GM23338 (cell line): ENCODE results near the gene ENTPD7. TPM values are rescaled to one million over a fixed set of nuclear protein-coding genes. Genes with fewer than 3 reads are reported as not detected.
A peak's percentile ranks its signal among the peaks of the same experiment; 100 is the strongest.

Experiments used
- ATAC-seq: fragments of 200-7000 bp; cut with Tn5 transposase; 3 replicates; pipeline ENCODE4 v1.9.1; 2020
- DNase-seq: peaks from one replicate; pipeline ENCODE4 v3.0.0-alpha.2; 2015; ENCODE audit warnings: low spot score
- H2AFZ ChIP-seq: fragments of 200-600 bp; sonication (generic); 2 replicates; pipeline ENCODE4 v1.8.0; 2016; ENCODE audit warnings: antibody characterized with exemption, mild to moderate bottlenecking, moderate library complexity
- H3F3A ChIP-seq: fragments of 200-600 bp; sonication (generic); replicated peaks from 2 replicates; pipeline ENCODE4 v1.8.0; 2017; ENCODE audit warnings: antibody characterized with exemption, mixed run types, low read depth
- H3K27ac ChIP-seq: fragments of 200-600 bp; sonication (generic); 2 replicates; pipeline ENCODE4 v1.6.1; 2016; ENCODE audit warnings: low read depth
- H3K27me3 ChIP-seq: fragments of 200-600 bp; sonication (generic); 2 replicates; pipeline ENCODE4 v1.8.0; 2016; ENCODE audit warnings: mild to moderate bottlenecking, mixed run types, moderate library complexity; ENCODE audit not compliant: insufficient read depth
- H3K36me3 ChIP-seq: fragments of 200-600 bp; sonication (generic); 2 replicates; pipeline ENCODE4 v1.8.0; 2016; ENCODE audit warnings: mild to moderate bottlenecking; ENCODE audit not compliant: insufficient read depth
- H3K4me1 ChIP-seq: fragments of 200-600 bp; sonication (generic); 2 replicates; pipeline ENCODE4 v1.8.0; 2016; ENCODE audit warnings: mild to moderate bottlenecking, moderate library complexity; ENCODE audit not compliant: insufficient read depth
- H3K4me2 ChIP-seq: fragments of 200-600 bp; sonication (generic); 2 replicates; pipeline ENCODE4 v1.7.1; 2017; ENCODE audit warnings: mixed run types
- H3K4me3 ChIP-seq: fragments of 200-600 bp; sonication (generic); 2 replicates; pipeline ENCODE4 v1.6.1; 2016; ENCODE audit warnings: mixed run types
- H3K79me2 ChIP-seq: fragments of 200-600 bp; sonication (generic); replicated peaks from 2 replicates; pipeline ENCODE4 v1.8.0; 2017; ENCODE audit warnings: mild to moderate bottlenecking; ENCODE audit not compliant: insufficient read depth
- H3K9me2 ChIP-seq: fragments of 200-600 bp; sonication (generic); 2 replicates; pipeline ENCODE4 v1.8.0; 2017; ENCODE audit not compliant: insufficient read depth
- H4K20me1 ChIP-seq: fragments of 200-600 bp; sonication (generic); replicated peaks from 2 replicates; pipeline ENCODE4 v1.8.0; 2017; ENCODE audit warnings: mild to moderate bottlenecking; ENCODE audit not compliant: insufficient read depth
- H3K27ac Mint-ChIP-seq: 2 replicates; pipeline ENCODE4 v1.8.0; 2020; ENCODE audit warnings: inconsistent platforms, mild to moderate bottlenecking, moderate library complexity, mixed read lengths
- H3K27me3 Mint-ChIP-seq: 3 replicates; pipeline ENCODE4 v1.8.0; 2022; ENCODE audit warnings: low read depth, mild to moderate bottlenecking, moderate library complexity, mixed read lengths, inconsistent platforms; ENCODE audit not compliant: insufficient read depth, poor library complexity
- H3K36me3 Mint-ChIP-seq: 3 replicates; pipeline ENCODE4 v1.8.0; 2021; ENCODE audit warnings: low read depth, mild to moderate bottlenecking, inconsistent platforms, moderate library complexity, mixed read lengths
- H3K4me1 Mint-ChIP-seq: 3 replicates; pipeline ENCODE4 v1.8.0; 2020; ENCODE audit warnings: mild to moderate bottlenecking, inconsistent platforms, mixed read lengths
- H3K4me3 Mint-ChIP-seq: 3 replicates; pipeline ENCODE4 v1.8.0; 2021; ENCODE audit warnings: moderate library complexity, mild to moderate bottlenecking, inconsistent platforms, mixed read lengths
- H3K9me3 Mint-ChIP-seq: 3 replicates; pipeline ENCODE4 v1.8.0; 2020; ENCODE audit warnings: moderate library complexity, mild to moderate bottlenecking, inconsistent platforms, mixed read lengths
- EZH2phosphoT487 ChIP-seq: fragments of 200-600 bp; sonication (generic); IDR thresholded peaks from one replicate; pipeline ENCODE4 v1.8.1; 2018; ENCODE audit warnings: antibody characterized with exemption; ENCODE audit not compliant: unreplicated experiment
- POLR2AphosphoS5 ChIP-seq: IDR thresholded peaks from 2 replicates; pipeline ENCODE4 v1.6.1; 2016; ENCODE audit warnings: antibody characterized with exemption, low read depth
- STAT1 ChIP-seq: IDR thresholded peaks from one replicate; pipeline ENCODE4 v1.6.1; 2016; ENCODE audit warnings: antibody characterized with exemption; ENCODE audit not compliant: unreplicated experiment
- ZNF114 ChIP-seq: fragments of 250-450 bp; sonication (Bioruptor Pico); IDR thresholded peaks from 2 replicates; pipeline ENCODE4 v1.5.0; 2020; ENCODE audit warnings: mild to moderate bottlenecking, moderate library complexity
- ZNF462 ChIP-seq: fragments of 250-450 bp; sonication (Bioruptor Pico); IDR thresholded peaks from 2 replicates; pipeline ENCODE4 v1.5.0; 2020; ENCODE audit warnings: mild to moderate bottlenecking, moderate library complexity
- polyA plus RNA-seq: library from polyadenylated mRNA; unstranded; fragments of >200 nt; fragmentation: Nextera tagmentation; extraction: Ambion mirVana; gene quantifications from 2 replicates; pipeline ENCODE4 v1.2.1, GENCODE V29; 2016
- total RNA-seq: library from RNA; depleted of rRNA; stranded (reverse); fragments of >200 nt; shearing (Covaris generic); gene quantifications from 2 replicates; pipeline ENCODE4 v1.2.3, GENCODE V29; 2014
- TF ChIP-seq, protein P1 (sequence below), 2 experiments: fragments of 200-600 bp in 1 of 2; sonication (generic) in 1 of 2; conservative IDR thresholded peaks; 2 replicates each; pipeline versions ENCODE4 v1.5.1 to v1.6.1; 2016 to 2017; ENCODE audit warnings: antibody characterized with exemption in 2 of 2, low read depth in 2 of 2, mild to moderate bottlenecking in 2 of 2, moderate library complexity in 1 of 2
- TF ChIP-seq, protein P2 (sequence below): IDR thresholded peaks from one replicate; pipeline ENCODE4 v1.6.1; 2018; ENCODE audit warnings: antibody characterized with exemption; ENCODE audit not compliant: unreplicated experiment
- TF ChIP-seq, protein P3 (sequence below): IDR thresholded peaks from 2 replicates; pipeline ENCODE4 v1.6.1; 2016; ENCODE audit warnings: antibody characterized with exemption

The ENTPD7 gene
- total and polyA plus RNA-seq, 2 experiments from 2014 or later: 1.7 to 12.6 TPM

DNA sequence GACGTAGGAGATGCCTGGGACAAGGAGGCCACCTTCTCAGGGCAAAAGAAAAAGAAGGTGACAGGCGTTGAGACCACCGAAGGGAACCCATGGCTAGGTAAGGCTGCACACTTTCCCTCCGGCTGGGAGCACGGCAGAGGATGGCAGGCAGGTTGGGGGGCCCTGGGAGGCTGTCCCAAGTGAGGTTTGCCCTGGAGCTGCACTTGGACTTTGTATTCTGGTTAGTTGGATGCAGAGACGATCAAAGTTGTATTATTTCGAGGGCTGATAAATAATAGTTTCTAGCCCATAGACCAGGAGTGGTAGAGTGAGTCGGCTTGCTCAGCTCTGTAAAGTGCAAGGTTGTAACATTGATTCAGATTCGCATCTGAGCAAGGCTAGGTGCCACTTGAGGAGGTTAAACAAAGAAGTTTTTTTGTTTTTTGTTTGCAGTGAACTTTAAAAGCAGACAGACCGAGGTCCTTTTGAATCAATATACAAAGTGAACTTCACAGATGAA, 608 bp downstream of the ENTPD7 start:
- H3K79me2 ChIP-seq: no peaks in the 10 kb centered on the region
- H3K27ac Mint-ChIP-seq: no peak overlapping the region

GRCh38 chr10:99660662-99661376, 1.5 kb downstream of the ENTPD7 start:
- Histone ChIP-seq H3K36me3 (no peaks in the 10 kb centered on the region), H3K27ac (no peak overlapping the region), H3K4me1 (peaks cover 3% of the 10 kb centered on the region; the same call in 1 of the 2 replicates), H3K4me2 (no peak overlapping the region), H2AFZ (no peak overlapping the region), H3K27me3 (peaks cover 14% of the 10 kb centered on the region), H3K9me2 (no peaks in the 10 kb centered on the region), H3K4me3 (no peak overlapping the region), H3F3A (no peaks in the 10 kb centered on the region), H3K79me2 (no peaks in the 10 kb centered on the region), H4K20me1 (no peaks in the 10 kb centered on the region)
- H3K36me3 Mint-ChIP-seq: 0 out of 3 replicates have a peak, but pooled peaks cover 3% of the 10 kb centered on the region
- no peak overlapping the region; the same call in 2 of the 3 replicates for H3K4me3 Mint-ChIP-seq
- DNase-seq: no peak
- H3K4me1 Mint-ChIP-seq: peaks cover 13% of the 10 kb centered on the region
- H3K9me3 Mint-ChIP-seq: no peaks in the 10 kb centered on the region
- no peak for ATAC-seq
- H3K27me3 Mint-ChIP-seq: peaks cover 11% of the 10 kb centered on the region
- no peak overlapping the region for H3K27ac Mint-ChIP-seq
- TF ChIP-seq STAT1 (no peak), EZH2phosphoT487 (no peak), ZNF114 (CRISPR knock-in tag) (no peak), ZNF462 (no peak)
- TF ChIP-seq, protein P1, sequence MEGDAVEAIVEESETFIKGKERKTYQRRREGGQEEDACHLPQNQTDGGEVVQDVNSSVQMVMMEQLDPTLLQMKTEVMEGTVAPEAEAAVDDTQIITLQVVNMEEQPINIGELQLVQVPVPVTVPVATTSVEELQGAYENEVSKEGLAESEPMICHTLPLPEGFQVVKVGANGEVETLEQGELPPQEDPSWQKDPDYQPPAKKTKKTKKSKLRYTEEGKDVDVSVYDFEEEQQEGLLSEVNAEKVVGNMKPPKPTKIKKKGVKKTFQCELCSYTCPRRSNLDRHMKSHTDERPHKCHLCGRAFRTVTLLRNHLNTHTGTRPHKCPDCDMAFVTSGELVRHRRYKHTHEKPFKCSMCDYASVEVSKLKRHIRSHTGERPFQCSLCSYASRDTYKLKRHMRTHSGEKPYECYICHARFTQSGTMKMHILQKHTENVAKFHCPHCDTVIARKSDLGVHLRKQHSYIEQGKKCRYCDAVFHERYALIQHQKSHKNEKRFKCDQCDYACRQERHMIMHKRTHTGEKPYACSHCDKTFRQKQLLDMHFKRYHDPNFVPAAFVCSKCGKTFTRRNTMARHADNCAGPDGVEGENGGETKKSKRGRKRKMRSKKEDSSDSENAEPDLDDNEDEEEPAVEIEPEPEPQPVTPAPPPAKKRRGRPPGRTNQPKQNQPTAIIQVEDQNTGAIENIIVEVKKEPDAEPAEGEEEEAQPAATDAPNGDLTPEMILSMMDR (conservative IDR thresholded peaks at IDR 0.05; ENCODE audit: low read depth in 2 of 2): no peak
- TF ChIP-seq, protein P2, sequence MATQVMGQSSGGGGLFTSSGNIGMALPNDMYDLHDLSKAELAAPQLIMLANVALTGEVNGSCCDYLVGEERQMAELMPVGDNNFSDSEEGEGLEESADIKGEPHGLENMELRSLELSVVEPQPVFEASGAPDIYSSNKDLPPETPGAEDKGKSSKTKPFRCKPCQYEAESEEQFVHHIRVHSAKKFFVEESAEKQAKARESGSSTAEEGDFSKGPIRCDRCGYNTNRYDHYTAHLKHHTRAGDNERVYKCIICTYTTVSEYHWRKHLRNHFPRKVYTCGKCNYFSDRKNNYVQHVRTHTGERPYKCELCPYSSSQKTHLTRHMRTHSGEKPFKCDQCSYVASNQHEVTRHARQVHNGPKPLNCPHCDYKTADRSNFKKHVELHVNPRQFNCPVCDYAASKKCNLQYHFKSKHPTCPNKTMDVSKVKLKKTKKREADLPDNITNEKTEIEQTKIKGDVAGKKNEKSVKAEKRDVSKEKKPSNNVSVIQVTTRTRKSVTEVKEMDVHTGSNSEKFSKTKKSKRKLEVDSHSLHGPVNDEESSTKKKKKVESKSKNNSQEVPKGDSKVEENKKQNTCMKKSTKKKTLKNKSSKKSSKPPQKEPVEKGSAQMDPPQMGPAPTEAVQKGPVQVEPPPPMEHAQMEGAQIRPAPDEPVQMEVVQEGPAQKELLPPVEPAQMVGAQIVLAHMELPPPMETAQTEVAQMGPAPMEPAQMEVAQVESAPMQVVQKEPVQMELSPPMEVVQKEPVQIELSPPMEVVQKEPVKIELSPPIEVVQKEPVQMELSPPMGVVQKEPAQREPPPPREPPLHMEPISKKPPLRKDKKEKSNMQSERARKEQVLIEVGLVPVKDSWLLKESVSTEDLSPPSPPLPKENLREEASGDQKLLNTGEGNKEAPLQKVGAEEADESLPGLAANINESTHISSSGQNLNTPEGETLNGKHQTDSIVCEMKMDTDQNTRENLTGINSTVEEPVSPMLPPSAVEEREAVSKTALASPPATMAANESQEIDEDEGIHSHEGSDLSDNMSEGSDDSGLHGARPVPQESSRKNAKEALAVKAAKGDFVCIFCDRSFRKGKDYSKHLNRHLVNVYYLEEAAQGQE: no peak
- TF ChIP-seq, protein P3, sequence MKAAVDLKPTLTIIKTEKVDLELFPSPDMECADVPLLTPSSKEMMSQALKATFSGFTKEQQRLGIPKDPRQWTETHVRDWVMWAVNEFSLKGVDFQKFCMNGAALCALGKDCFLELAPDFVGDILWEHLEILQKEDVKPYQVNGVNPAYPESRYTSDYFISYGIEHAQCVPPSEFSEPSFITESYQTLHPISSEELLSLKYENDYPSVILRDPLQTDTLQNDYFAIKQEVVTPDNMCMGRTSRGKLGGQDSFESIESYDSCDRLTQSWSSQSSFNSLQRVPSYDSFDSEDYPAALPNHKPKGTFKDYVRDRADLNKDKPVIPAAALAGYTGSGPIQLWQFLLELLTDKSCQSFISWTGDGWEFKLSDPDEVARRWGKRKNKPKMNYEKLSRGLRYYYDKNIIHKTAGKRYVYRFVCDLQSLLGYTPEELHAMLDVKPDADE: no peak

More for the DNA sequence above, 608 bp downstream of the ENTPD7 start:
- Mint-ChIP-seq H3K9me3 (no peaks in the 10 kb centered on the region), H3K4me3 (peak overlapping the region; percentile 85), H3K36me3 (no peaks in the 10 kb centered on the region), H3K27me3 (peaks cover 11% of the 10 kb centered on the region), H3K4me1 (peaks cover 13% of the 10 kb centered on the region)
- no peak for TF ChIP-seq POLR2AphosphoS5
- Histone ChIP-seq H3K36me3 (no peaks in the 10 kb centered on the region), H3K27ac (no peak overlapping the region), H3K4me1 (peaks cover 3% of the 10 kb centered on the region; the same call in 1 of the 2 replicates), H3K4me2 (peak overlapping the region; percentile 93), H3F3A (no peaks in the 10 kb centered on the region), H3K4me3 (peak overlapping the region; percentile 91), H2AFZ (peak overlapping the region; percentile 94), H4K20me1 (no peaks in the 10 kb centered on the region), H3K9me2 (no peaks in the 10 kb centered on the region), H3K27me3 (peaks cover 14% of the 10 kb centered on the region)
- peak; percentile 30 for DNase-seq
- ATAC-seq: peak; percentile 24
